Activated T-cell treated with anti-CD3 and anti-CD28 coated beads for 48 hours (primary cell): ENCODE measurements around the gene RPL38.

ENCODE experiments used
- DNase-seq: peaks from one replicate; pipeline ENCODE4 v3.0.0-alpha.2; 2020; ENCODE audit warnings: low read depth

Gene RPL38

DNA sequence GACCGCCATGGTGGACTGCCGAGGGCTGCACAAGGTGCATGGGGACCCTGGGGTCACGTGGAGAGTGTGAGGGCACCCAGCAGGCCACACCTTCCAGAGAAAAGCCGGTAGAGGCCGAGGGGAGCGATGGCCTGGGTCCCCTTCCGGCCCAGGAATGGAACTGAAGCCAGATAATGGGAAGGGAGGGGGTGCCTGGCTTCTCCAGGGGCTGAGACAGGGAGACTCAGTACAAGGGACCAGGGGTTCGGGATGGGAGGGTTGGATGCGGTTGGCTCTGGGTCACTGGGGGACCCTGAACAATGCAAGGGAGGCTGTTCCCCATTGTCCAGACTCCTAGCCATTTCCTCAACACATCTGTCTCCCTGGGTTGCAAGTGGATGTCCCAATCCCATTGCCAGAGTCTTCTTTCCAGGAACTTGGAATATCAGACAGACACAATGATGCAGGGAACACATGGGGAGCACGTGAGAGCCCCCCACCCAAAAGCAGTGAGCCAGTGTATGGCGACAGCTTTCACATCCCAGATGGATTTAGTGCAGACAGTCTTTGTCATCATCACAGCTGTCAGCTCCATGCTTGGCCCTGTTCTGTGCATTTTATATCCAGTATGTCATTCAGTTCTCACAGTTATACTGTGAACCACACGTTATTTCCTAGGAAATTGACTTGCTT, 47.0 kb downstream of the RPL38 start:
- DNase-seq = no peak

DNA sequence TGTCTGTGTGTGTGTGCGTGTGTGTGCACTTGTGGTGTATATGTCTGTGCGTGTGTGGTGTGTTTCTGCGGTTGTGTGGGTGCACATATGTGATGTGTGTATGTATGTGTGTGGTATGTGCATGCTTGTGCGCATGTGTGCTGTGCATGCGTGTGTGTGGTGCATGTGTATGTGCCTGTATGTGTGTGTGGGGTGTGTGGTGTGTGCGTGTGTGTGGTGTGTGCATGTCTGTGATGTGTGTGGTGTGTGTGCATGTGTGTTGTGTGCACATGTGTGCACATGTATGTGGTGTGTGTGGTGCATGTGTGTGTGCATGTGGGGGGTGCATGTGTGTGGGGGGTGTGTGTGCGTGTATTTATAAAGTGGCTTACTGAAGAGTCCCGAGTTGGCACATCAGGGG, 47.6 kb downstream of the RPL38 start:
- no peak for DNase-seq

- DNase-seq = no peak
These were observed 48.1 kb downstream of the RPL38 start for GRCh38 chr17:74251569-74251968.

GRCh38 chr17:74252211-74252610, 48.7 kb downstream of the RPL38 start:
- no peak for DNase-seq

DNA sequence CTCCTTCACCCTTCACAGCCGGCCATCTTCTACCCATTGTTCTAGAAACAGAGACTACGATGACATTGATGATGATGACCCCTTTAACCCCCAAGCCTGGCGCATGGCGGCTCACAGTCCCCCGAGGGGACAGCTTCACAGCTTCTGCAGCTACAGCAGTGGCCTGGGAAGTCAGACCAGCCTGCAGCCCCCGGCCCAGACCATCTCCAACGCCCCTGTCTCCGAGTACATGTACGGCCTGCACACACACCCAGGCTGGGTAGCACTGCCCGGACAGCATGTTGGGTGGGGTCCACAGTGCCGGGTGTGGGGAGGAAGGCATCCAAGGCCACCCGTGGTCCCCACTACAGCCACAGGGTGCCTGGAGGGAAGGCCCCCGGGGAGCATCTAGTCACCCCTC, 49.6 kb downstream of the RPL38 start:
- no peak for DNase-seq

DNA sequence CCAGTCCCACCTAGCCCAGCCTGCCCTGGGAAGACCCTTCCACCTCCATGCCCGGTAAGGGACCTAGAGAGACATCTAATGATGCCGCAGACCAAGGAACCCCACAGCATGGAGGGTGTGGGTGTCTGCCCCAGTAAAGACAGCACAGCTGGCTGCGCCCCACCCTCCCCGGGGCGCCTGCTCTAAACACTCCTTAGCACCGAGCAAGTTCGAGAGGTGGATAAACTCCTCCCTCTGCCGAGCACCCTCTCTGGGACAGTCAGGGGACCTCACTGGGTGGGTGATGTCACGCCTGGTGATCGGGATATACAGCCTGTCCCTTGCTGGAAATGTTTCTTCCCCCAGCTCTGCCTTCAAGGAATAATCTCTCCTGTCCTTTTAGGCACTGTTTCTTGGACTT, 53.8 kb downstream of the RPL38 start:
- DNase-seq = no peak

DNA sequence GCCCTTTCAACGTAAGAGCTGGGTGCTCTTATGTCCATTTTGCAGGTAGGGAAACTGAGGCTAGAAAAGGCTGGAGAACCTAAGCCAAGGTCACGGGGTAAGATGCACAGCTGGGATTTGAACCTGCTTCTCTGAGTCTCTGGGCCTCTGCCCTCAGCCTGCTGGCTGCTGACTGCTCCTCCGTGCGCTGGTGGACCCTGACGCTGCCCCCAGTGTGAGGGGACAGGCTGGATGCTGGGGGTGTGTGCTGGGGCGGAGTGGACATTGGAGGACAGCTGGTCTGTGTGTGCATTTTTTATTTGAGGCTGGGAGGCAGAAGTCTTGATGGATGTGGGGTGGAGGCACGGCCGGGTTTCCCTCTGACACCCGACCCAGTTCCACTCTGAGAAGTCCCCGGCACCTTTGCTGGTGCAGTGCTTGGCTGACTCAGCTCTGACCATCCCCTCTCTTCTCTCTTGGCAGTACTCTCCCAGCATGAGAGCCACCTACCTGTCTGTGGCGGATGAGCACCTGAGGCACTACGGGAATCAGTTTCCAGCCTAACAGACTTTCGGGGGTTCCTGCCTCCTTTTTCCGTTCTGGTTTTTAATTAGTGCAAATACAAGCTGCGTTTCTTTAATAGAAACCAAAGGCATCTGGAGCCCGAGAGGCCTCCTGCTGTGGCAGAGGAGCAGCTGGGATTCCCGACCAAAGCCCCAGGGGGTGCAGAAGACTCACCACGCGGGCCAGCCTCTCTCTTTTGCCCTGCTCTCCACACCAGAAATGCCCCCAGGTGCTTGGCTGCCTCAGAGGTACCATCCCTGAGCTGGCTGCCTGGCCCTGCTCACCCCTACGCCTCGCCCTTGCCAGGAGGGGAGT, 56.4 kb downstream of the RPL38 start:
- no peak for DNase-seq
